Stimulated activated CD4-positive, alpha-beta T cell treated with anti-CD3 and anti-CD28 coated beads, TNF-alpha, amount 100 ng/mL, for 48 hours (primary cell): ENCODE results near the gene SIGLEC14.
A peak's percentile ranks its signal among the peaks of the same experiment; 100 is the strongest.

Source experiments
- DNase-seq, 3 donors: peaks; one replicate each; pipeline ENCODE4 v3.0.0-alpha.2; 2020; ENCODE audit warnings: low read depth in 3 of 3

SIGLEC14 gene

GRCh38 chr19:51621178-51621577 lies 25.4 kb downstream of the SIGLEC14 start:
- no peak for DNase-seq

GRCh38 chr19:51615991-51616390 lies 30.6 kb downstream of the SIGLEC14 start:
- DNase-seq = no peak

- DNase-seq = no peak
These were observed 31.8 kb downstream of the SIGLEC14 start for GRCh38 chr19:51614789-51615188.

- no peak for DNase-seq
These were observed 36.0 kb downstream of the SIGLEC14 start for GRCh38 chr19:51610576-51610975.

GRCh38 chr19:51607920-51608562 lies 38.6 kb downstream of the SIGLEC14 start:
- DNase-seq = peak; percentile 41 to 70 (median 68)

- DNase-seq = peak in 2 of 3 donors; percentile 31 to 54
These were observed 39.5 kb downstream of the SIGLEC14 start for GRCh38 chr19:51607077-51607476.

- DNase-seq = no peak
These were observed 44.3 kb downstream of the SIGLEC14 start for GRCh38 chr19:51602189-51602854.

GRCh38 chr19:51600940-51601580 lies 45.6 kb downstream of the SIGLEC14 start:
- no peak for DNase-seq

GRCh38 chr19:51599084-51599483 lies 47.5 kb downstream of the SIGLEC14 start:
- no peak for DNase-seq

- DNase-seq = no peak
These were observed 48.3 kb downstream of the SIGLEC14 start for GRCh38 chr19:51598159-51598915.

- DNase-seq = no peak
These were observed 51.1 kb downstream of the SIGLEC14 start for GRCh38 chr19:51595190-51596175.

GRCh38 chr19:51594774-51595109 lies 51.9 kb downstream of the SIGLEC14 start:
- no peak for DNase-seq

GRCh38 chr19:51593969-51594773 lies 52.5 kb downstream of the SIGLEC14 start:
- DNase-seq = peak; percentile 91 to 94 (median 94)

- no peak for DNase-seq
These were observed 53.3 kb downstream of the SIGLEC14 start for GRCh38 chr19:51593138-51593890.
